Nephron (organoid): ENCODE results near the gene RAPGEF1.

ENCODE experiments used
- H3K27ac Mint-ChIP-seq, 3 experiments: 2 replicates each; pipeline ENCODE4 v1.8.0; 2020; ENCODE audit warnings: mixed read lengths in 3 of 3, mild to moderate bottlenecking in 2 of 3, moderate library complexity in 1 of 3
- H3K27me3 Mint-ChIP-seq: 2 replicates; pipeline ENCODE4 v1.8.0; 2021; ENCODE audit warnings: low read depth, mild to moderate bottlenecking, moderate library complexity, mixed read lengths
- H3K36me3 Mint-ChIP-seq: 2 replicates; pipeline ENCODE4 v1.8.0; 2020; ENCODE audit warnings: low read depth, mixed read lengths
- H3K4me1 Mint-ChIP-seq: 2 replicates; pipeline ENCODE4 v1.8.0; 2020; ENCODE audit warnings: mixed read lengths
- H3K4me3 Mint-ChIP-seq, 3 experiments: 2 replicates each; pipeline ENCODE4 v1.8.0; 2020; ENCODE audit warnings: mild to moderate bottlenecking in 3 of 3, mixed read lengths in 3 of 3, moderate library complexity in 2 of 3
- H3K9me3 Mint-ChIP-seq: 2 replicates; pipeline ENCODE4 v1.8.0; 2020; ENCODE audit warnings: mixed read lengths
- TF ChIP-seq, protein P1 (sequence below), 3 experiments: fragments of 200-600 bp; sonication (generic); IDR thresholded peaks; one replicate each; pipeline ENCODE4 v1.5.0; 2021; ENCODE audit warnings: antibody characterized with exemption in 3 of 3; ENCODE audit not compliant: unreplicated experiment in 3 of 3

Gene RAPGEF1

DNA sequence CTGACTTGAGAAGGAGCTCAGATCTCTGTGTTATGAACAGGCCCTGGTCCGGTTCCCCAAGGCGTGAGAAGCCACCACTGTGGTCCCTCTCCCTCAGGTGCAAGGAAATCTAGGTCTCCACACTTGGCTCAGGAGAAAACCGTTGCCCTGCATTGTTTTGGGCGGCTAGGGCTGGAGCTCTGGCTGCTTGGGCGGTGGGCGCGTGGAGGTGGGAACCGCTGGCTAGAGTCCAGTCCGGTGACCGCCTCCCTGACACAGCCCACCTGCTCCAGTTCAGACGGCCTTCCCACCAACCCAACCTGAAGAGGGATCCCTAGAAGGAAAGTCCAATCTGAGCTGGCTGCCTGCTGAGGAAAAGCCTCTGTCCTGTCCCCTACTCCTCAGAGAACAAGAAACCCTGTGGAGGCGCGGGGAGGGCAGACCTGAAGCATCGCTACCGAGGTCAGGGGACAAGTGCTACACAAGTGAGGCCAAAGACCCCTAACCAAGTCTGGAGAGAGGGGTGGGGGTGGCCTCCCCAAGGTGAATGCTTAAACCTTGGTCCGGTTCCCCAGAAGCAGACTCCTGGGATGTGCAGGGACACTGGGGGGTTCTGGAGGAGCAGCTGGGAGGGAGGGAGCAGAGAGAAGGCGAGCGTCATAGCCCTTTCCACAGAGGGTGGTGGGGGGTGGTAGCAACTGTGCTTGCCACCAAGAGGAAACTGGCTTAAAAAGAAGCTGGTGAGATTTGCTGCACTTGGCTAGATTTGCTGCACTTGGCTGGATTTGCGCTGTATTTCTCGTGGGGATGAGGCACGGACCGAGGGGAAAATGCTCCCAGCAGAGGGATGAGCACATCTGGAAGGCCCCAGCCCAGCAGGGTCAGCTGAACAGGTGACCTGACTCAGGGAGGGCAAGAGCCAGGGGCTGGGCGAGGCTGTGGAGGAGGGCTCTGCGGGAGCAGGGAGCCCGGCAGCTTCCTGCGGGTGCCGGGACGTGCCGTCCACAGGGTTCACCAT, 65.2 kb downstream of the RAPGEF1 start:
- Mint-ChIP-seq H3K9me3 (no peaks in the 10 kb centered on the region), H3K27me3 (peaks cover 4% of the 10 kb centered on the region), H3K27ac (peak overlapping the region; percentile 76 to 84 (median 78)), H3K36me3 (no peaks in the 10 kb centered on the region), H3K4me3 (peak overlapping the region; percentile 44 to 64 (median 51)), H3K4me1 (peaks cover 93% of the 10 kb centered on the region)
- TF ChIP-seq, protein P1, sequence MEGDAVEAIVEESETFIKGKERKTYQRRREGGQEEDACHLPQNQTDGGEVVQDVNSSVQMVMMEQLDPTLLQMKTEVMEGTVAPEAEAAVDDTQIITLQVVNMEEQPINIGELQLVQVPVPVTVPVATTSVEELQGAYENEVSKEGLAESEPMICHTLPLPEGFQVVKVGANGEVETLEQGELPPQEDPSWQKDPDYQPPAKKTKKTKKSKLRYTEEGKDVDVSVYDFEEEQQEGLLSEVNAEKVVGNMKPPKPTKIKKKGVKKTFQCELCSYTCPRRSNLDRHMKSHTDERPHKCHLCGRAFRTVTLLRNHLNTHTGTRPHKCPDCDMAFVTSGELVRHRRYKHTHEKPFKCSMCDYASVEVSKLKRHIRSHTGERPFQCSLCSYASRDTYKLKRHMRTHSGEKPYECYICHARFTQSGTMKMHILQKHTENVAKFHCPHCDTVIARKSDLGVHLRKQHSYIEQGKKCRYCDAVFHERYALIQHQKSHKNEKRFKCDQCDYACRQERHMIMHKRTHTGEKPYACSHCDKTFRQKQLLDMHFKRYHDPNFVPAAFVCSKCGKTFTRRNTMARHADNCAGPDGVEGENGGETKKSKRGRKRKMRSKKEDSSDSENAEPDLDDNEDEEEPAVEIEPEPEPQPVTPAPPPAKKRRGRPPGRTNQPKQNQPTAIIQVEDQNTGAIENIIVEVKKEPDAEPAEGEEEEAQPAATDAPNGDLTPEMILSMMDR (IDR thresholded peaks at IDR 0.05; ENCODE audit: unreplicated experiment in 3 of 3): no peak

DNA sequence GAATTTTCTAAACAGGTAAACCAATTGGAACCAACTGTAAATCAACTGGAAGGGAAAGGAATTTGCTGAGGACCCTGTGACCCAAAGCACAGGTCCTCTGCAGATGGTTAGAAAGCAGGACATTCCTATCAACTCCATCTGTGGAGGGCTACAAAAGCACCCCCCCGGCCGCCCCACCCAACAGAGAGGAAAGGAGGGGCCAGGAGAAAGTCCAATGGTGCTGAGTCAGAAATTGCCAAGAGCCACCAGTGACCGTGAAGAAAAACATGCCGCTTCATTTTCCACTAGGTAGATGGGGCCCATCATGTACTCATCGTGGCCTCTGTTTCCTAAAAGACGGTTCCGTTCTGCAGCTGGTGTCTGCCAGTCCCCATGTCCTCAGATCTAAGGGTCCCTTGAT, 66.3 kb downstream of the RAPGEF1 start:
- Mint-ChIP-seq H3K4me3 (no peak overlapping the region), H3K9me3 (no peaks in the 10 kb centered on the region), H3K36me3 (no peaks in the 10 kb centered on the region), H3K27ac (peak overlapping the region in 1 of 3 experiments; percentile 69), H3K27me3 (peaks cover 4% of the 10 kb centered on the region), H3K4me1 (peaks cover 93% of the 10 kb centered on the region)
- TF ChIP-seq, protein P1 (IDR thresholded peaks at IDR 0.05; ENCODE audit: unreplicated experiment in 3 of 3): no peak

DNA sequence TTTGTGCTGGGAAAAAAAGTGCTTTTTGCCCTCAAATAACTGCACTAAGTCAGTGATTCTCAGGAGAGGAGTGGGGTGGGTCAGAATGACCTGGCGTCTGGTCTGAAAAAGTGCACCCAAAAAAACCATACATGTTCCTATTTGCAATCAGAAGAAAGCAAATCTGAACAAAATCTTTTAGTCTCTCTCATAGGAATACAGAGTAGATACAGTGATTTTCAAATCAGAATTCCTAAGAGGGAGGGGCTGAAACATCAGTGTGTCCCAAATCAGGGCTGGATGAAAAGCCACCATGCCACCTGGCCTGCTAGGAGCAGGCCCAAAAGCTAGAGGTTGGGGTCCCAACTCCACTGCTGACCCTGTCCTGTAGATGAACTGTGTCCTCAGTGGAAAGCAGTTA, 66.8 kb downstream of the RAPGEF1 start:
- Mint-ChIP-seq H3K27ac (peak overlapping the region in 1 of 3 experiments; percentile 13), H3K36me3 (no peaks in the 10 kb centered on the region), H3K4me3 (no peak overlapping the region), H3K4me1 (peaks cover 93% of the 10 kb centered on the region), H3K27me3 (peaks cover 4% of the 10 kb centered on the region), H3K9me3 (no peaks in the 10 kb centered on the region)
- TF ChIP-seq, protein P1 (IDR thresholded peaks at IDR 0.05; ENCODE audit: unreplicated experiment in 3 of 3): no peak

DNA sequence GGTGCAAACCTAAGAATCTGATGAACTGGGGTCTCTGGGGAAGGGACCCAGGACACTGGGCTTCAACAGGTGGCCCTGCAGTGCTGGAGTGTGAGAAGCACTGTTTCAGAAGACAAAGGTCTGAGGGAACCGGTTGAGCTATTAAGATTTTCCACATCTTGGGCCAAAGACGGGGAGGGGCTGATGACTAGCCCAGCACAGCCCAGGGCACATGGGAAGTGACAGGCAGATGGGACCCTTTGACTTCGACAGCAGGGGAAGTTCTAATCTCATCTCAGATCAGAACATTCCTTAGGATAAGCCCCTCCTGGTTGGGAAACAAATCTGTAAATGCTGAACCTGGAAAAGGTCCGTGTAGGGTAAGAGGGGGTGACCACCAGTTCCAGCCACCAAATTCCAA, 67.4 kb downstream of the RAPGEF1 start:
- Mint-ChIP-seq H3K9me3 (no peaks in the 10 kb centered on the region), H3K36me3 (no peaks in the 10 kb centered on the region)

DNA sequence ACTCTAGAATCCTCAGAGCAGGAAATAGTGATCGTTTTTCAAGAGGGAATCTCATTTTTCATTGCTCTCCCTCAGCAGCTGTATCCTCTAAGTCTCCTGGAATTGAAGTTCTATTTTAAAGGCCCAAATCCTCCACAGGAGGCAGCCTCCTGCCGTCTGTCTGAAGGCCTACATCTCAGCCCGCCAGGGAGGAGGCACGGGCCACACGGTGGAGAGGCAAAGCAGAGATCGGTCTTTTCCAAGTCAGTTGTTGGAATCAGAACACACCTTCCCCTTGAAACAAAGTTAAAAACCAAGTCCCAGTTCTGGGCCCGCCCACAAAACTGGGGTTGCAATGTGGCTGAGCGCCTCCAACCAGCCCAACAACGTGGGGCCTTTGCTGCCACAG, 68.7 kb downstream of the RAPGEF1 start:
- Mint-ChIP-seq H3K27me3 (peaks cover 4% of the 10 kb centered on the region), H3K36me3 (no peaks in the 10 kb centered on the region), H3K4me3 (peak overlapping the region in 2 of 3 experiments; percentile 2 to 31), H3K27ac (peak overlapping the region; percentile 74 to 90 (median 75)), H3K4me1 (peaks cover 80% of the 10 kb centered on the region), H3K9me3 (no peaks in the 10 kb centered on the region)
- TF ChIP-seq, protein P1 (IDR thresholded peaks at IDR 0.05; ENCODE audit: unreplicated experiment in 3 of 3): no peak

More for the DNA sequence above, 67.4 kb downstream of the RAPGEF1 start:
- Mint-ChIP-seq H3K27ac (peak overlapping the region; percentile 13 to 31 (median 21)), H3K4me1 (peaks cover 93% of the 10 kb centered on the region), H3K27me3 (peaks cover 4% of the 10 kb centered on the region), H3K4me3 (no peak overlapping the region)
- TF ChIP-seq, protein P1 (IDR thresholded peaks at IDR 0.05; ENCODE audit: unreplicated experiment in 3 of 3): no peak
